ENCODE results near the gene SAFB.
"Not testable (repeated sequence)": the region's sequence is repeated elsewhere in the genome, so short reads cannot be mapped to it uniquely, and the experiment has no call there.

The SAFB gene

DNA sequence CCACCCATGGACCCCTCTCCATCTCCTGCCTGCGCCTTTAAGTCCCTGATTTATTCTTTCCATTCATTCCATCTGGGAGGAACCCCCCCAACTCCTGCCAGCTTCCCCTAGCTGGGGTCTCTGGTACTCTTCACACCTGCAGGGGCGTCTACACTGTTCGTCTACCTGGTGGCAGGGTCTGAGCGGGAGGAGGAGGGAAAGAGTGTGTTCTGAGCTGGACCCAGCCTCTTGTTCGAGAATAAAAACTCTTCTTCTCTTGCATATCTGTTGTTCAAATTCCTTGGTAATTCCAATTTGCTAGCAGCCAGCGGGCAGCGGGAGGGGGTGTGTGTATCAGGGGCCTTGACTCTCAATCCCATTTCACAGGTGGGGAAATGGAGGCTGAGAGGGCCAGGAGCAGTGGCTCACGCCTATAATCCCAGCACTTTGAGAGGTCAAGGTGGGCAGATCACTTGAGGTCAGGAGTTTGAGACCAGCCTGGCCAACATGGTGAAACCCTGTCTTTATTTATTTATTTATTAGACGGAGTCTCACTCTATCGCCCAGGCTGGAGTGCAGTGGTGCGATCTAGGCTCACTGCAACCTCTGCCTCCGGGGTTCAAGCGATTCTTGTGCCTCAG, 65.5 kb downstream of the SAFB start:
- FAIRE-seq, result not testable (repeated sequence)

DNA sequence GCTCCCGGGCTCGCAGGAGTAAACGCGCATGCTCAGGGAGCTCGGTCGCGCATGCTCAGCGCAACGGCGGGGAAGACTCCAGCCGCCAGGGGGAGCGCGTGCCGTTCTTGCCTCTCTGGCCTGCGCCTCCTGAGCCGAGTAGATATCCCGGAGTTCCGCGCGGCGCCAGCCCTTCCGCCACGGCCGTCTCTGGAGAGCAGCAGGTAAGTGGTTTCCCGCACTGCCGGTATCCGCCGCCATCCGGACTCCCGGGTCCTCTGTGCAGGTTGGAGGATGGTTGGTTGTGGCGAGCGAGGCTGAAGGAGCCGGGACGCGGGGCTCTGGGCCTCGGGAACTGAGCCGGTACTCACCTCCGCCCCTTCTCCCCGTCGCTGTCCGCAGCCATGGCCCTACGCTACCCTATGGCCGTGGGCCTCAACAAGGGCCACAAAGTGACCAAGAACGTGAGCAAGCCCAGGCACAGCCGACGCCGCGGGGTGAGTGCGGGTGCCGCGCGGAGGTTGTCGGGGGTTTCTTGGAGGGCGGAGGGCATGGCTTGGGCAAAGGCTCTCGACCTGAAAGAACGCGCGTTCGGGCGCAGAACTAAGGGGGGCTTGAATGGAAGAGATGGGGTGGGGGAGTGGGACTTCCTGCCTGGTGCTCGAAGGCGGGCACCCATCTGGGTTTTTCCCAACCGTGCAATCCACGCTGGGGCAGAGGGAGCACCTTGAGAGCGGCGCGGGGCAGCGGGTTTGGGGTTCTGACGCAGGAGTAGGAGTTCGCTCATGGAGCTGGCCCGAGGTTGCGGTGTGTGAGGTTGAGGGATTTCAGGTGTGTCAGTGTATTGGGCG, 67.5 kb downstream of the SAFB start, which contains the start of gene RPL36:
Gene RPL36, plus strand, starts transcription at position 171 of the 830 bp plus-strand sequence. Its CDS starts 213 bp downstream, at position 384.
- FAIRE-seq, result peak; percentile 41

DNA sequence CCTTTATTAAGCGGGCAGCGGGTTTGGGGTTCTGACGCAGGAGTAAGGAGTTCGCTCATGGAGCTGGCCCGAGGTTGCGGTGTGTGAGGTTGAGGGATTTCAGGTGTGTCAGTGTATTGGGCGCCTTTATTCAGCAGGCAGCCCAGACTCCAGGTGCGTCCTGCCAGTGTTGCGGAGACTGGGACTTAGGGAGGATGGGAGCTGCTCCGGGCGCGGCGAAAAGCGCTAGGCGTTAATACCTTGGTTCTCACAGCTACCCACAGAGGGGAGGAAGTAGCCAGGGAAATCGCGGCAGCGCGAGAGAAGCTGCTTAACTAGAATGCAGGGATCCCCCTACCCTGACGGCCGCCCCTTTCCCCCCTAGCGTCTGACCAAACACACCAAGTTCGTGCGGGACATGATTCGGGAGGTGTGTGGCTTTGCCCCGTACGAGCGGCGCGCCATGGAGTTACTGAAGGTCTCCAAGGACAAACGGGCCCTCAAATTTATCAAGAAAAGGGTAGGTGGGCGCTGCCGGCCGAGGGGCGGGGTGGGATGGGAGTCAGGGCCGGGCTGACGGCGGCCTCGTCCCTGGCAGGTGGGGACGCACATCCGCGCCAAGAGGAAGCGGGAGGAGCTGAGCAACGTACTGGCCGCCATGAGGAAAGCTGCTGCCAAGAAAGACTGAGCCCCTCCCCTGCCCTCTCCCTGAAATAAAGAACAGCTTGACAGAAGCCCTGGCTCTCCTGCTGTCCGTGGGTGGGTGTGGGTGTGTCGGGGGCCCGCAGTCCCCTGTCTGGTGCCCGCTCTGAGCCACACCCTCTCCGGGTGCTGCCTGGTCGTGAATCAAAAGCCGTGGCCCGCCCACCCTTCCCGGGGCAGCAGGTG, 68.3 kb downstream of the SAFB start:
- no peak for FAIRE-seq

DNA sequence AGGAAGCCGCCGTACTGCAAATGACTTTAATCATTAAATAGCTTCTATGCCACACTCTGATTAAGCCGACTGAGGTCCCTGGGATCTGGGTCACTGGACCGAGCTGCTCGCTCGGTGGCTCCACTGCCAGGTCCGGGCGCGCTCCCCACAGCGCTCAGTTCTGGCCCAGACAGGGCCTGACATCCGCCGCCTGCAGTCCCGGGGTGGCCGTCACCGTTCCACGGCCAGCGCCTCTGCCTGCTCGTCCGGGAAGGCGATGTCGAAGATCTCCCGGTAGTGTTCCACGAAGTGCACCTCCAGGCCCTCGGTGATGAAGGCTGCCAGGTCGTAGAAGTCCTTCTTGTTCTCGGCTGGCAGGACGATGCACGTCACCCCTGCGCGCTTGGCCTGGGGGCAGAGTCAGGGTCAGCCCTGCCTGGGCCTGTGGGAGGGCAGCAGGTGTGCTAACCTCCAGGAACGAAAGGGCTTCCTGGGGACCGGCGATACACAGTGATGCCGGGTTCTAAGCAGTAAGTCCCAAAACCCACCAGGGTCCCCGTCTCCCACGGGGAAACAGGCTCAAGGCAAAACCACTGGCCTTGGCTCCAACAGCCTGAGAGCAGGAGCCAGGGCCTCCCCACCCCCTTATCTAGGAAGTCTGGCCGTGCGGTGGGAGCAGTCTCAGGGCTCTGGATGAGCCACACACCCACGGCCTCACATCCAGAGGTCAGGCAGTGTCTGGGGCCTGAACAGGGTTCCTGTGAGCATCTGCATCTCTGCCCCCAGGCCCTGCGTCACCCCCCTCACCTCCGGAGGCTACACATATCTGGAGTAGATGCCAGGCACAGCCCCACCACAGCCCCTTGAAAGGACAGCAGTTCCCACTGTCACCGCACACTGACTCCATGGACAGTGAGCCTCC, 69.2 kb downstream of the SAFB start:
- no peak for FAIRE-seq

DNA sequence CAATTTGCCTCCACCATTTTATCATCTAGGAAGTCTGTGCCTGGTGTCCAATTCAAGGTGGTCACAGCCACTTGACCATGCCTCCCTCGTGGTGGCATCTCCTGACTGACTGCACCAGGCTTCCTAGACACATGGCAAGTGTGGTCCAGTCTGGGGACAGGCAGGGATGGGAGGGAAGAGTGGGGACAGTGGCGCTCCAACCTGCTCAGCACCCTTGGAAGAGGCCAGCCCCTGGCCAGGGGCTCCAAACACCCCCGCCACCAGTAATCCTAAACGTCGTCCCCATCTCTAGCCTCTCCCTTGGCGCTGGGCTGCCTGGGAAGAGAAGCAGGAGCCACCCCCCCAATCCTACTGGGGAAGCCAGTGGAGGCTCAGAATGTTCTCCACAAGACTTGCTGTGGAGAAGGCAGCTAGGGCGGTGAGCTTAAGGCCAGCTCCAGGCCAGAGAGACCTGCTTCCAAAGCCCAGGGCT, 69.9 kb downstream of the SAFB start:
- FAIRE-seq, result no peak

DNA sequence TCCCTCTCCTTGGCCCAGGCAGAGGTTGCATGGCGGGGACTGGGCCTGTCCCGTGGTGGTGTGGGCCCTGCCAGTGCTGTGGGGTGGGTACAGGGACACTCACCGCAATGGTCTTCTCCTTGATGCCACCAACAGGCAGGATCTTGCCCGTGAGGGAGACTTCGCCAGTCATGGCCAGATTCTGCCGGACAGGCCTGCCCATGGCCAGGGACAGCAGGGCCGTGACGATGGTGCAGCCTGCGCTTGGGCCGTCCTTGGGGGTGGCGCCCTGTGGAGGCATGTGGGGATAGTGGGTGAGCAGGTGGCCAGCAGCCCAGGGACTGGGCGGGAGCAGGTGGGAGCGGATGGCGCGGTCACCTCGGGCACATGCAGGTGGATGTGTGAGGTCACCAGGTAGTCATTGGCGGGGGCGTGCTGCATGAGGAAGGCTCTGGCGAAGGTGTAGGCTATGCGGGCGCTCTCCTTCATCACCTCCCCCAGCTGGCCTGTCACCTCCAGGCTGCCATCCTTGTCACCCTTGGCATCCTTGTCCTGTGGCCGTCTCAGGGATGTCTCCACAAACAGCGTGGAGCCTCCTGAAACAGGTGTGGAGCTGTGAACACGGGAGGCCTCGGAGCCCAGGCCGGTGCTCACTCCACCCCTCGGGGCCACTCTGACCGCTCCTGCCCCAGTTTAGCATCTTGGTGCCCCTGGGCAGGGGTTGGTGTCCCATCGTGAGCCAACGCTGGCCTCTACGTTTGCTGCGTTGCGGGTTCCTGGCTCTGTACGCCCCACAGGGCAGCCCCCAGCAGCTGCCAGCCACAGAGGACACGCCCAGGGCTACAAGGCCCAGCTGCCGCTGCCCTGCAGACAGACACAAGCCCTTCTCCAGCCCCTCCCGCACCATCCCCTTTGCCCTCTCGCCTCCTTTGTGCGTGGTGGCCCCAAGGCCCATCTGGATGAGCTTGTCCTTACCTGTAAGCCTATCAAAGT, 70.6 kb downstream of the SAFB start:
- FAIRE-seq, result no peak

DNA sequence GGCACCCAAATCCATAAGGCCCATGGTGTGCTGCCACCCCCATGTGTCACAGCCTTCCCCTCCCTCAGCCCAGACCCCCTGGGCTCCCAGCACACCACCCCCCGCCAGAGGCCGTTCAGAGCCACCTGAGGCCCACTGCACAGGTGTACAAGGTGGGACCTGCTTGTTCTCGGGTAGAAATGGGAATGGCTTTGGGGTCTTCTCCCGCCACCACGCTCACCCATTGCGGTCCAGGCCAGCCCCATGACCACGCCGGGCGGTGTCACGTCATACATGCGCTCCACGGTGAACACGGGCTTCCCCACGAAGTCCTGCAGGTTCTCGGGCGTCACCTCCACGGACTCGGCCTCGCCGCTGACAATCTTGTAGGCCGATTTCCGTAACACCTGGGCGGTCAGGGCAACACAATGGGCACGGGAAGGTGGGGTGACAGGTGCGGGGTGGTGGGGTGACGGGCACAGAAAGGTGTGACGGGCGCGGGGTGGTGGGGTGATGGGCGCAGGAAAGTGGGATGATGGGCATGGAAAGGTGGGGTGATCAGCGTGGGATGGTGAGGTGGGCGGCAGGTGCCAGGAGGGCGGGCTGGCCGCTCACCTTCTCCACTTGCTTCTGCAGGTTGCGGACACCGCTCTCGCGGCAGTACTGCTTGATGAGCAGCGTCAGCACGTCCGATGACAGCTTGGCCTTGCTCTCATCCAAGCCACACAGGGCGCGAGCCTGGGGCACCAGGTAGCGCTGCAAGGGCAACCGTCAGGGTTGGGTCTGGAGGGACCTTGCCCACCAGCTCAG, 71.5 kb downstream of the SAFB start:
- FAIRE-seq, result no peak

DNA sequence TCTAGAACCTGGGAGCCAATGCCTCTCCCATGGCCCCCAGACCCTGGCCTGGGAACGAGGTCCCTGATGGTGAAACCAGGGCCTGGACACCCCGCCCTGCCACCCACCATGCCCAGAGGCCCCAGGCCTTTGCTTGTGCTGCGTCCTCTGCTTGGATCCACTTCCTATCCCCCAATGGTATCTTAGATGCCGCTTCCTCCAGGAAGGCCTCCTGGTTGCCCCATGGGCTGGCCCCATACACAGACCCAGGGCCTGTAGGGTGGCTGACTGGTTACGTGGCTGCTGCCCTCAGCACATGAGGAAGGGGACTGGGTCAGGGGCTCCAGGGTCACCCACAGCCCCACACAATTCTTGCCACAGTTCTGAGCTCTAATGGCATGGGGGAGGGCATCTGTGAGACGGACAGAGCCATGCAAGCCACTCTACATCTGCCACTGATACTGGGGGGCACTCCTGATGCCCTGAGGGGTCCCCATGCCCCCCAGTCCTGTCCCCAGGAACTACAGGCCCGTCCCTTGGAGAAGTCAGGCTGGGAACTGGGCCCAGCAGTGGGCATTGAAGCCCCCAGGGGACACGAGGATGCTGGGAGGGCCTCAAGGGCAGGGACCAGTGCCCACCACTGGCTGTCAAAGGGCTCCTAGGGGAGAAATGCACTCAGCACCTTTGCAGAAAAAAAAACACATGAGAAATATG, 72.2 kb downstream of the SAFB start:
- no peak for FAIRE-seq

DNA sequence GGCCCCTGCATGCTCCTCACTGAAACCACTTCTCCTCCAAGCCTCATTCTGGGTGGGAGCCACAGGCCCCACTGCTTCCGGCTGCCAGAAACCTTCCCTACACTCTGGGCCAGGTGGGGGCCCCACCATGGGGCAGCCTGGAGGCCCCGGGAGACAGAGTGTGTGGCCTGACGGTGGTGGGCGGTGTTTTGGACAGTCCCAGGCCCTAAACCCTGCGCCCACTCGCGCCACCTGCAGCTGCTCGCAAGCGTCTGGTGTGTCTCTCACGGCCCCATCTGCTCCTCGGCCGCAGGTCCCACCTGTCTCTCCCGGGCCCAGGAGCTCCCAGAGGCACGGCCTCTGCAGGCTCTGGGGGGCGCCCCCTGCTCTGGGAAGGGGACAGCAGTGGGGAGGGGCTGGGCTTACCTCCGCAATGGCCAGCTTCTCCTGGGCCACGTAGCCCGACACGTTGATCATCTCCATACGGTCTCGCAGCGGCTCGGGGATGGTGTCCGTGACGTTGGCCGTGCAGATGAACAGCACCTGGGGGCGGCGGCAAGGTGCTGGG, 72.8 kb downstream of the SAFB start:
- FAIRE-seq, result no peak

DNA sequence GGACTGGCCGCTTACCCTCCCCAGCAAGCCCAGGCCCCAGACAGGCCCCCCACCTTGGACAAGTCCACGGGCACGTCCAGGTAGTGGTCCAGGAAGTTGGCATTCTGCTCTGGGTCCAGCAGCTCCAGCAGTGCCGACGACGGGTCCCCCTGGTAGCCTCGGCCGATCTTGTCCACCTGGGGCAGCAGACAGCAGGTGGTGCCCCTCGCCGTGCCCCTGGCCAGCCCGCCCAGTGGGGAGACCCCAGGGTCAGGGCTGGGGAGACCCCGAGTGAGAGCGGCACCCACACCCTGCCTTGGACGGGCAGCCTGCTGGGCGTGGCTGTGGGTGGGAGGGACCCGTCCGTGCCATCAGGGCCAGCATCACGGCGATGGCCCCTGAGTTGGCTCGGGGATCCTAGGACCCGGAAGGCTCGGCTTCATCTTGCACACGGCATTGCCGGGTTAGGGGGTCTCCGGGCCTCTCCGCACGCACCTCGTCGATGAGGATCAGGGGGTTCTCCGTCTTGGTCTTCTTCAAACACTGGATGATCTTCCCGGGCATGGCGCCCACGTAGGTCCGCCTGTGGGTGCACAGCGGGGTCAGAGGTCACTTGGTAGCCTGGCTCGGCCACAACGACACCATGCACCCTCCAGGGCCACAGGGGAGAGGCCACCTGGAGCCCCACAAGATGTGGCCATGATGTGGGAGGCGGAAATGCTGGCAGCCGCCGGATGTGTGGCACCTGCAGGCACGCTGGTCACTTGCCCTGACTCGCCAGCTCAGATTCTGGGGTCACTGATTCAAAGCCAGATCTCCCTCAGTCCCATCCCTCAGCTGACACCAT, 73.5 kb downstream of the SAFB start:
- FAIRE-seq, result no peak

DNA sequence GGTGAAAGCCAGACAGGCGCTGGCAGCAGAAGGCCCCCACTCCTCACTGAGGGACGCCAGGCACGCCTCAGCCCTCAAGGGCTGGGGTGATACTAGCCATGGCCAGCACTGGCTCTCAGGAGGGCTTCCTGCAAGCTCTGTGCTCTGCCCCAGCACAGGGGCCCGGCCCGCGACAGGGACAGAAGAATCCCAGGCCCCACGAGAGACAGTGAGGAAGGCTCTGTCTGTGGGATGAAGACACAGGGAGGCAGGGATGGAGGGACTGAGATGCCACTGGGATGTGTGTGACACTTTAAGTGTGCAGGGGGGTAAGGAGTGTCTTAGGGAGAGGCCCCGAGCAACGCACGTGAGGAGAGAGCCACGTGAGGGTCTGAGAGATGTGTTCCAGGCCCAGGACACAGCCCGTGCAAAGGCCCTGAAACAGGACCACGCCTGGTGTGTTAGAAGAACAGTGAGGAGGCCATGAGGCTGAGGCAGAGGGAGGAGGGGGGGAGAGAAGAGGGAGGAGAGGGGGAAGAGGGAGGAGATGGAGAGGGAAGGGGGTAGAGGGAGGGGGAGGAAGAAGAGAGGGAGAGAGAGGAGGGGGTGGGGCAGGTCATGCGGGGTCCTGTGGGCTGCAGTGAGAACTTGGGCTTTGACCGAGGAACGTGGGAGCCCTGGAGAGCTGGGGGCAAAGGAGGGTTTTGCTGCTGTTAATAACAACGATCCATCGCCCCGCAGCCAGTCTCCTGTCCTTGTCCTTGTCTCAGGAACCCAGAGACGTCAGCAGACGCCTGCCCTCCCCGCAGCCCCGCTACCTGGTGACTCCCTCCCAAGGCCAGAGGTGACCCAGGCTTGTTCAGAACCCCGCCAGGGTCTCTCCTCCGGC, 74.4 kb downstream of the SAFB start:
- no peak for FAIRE-seq

DNA sequence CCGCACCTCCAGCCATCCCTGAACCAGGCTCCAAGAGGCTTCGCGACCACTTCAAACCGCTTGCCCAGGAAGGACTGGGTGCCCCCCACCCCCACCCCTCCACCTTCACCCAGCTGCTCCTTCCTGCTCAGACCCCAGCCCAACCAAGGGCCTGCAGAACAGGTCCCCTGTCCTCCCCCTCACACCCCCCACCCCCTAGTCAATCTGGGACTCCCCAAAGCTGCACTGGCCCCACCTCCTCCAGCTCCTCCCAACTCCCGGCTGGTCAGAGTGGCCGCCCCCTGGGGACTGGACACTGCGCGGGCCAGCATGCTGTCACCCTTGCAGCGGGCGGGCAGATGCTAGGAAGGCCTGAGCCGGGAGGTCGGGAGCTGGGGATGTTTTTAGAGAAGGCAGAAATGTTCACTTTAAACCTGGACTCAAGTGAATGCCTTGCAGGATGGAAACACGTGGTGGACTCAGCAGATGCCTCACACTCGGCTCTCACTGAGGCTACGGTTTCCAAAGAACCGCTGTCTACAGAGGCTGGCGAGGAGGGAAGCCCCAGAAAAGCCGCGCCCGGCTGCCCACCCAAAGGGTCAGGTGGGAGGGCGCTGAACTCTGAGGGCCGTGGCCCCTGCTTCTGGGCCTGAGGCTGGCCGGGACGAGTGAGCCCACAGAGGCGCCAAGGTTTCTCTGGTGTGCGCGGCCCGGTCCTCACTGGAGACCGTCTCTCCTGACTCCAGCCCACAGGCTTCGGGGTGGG, 75.2 kb downstream of the SAFB start:
- FAIRE-seq, result no peak

DNA sequence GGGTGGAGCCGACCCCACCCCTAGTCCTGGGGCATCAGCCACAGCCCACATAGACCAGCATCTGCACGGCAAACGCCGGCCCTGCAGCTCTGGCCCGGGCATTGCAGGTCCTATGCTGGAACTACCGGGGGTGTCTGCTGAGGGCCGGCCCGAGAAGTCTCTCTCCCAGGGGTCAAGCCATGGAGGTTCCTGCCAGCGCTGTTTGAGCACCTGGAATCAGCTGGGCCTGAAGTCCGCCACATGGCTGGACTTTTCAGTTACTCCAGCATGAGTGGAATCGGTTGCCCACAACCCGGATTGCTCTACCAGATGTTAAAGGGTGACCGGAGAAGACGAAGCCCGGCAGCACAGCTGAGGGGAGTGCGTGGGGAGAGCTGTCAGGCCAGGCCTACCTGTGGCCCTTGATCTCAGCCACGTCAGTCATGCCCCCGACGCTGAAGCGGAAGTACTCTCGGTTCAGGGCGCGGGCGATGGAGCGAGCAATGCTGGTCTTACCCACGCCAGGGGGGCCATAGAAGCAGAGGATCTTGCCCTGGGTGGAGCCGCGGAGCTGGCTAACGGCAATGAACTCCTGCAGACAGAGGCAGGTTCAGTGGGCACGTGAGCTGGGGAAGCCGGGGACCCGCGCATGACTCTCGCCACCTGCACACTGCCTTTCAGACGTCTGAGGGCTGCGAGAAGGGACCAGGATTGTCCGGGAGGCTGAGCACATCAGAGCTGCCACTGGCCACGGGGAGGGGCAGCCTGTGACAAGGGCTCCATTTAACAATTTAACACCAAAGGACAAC, 75.9 kb downstream of the SAFB start:
- FAIRE-seq, result no peak

DNA sequence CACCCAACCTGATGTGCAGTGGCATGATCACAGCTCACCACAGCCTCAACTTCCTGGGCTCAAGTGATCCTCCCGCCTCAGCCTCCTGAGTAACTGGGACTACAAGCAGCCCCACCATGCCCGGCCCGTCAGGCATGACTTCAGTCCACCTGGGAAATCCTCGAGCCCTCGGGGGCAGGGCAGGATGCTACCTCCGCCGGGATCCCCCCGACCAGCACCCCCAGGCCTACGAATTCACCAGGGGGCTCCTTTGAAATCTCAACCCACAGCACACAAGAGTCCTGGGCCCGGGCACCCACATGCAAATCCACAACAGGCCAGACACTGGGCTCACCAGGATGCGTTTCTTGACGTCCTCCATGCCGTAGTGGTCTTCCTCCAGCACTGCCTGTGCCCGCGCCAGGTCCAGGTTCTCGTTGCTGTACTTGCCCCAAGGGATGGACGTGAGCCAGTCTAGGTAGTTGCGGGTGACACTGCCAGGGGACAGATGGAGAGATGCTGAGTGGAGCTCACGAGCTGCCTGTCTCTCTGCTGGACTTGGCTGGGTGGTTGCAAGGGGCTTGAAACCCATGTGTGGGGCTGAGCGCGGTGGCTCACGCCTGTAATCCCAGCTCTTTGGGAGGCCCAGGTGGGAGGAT, 77.7 kb downstream of the SAFB start:
- FAIRE-seq, result no peak

DNA sequence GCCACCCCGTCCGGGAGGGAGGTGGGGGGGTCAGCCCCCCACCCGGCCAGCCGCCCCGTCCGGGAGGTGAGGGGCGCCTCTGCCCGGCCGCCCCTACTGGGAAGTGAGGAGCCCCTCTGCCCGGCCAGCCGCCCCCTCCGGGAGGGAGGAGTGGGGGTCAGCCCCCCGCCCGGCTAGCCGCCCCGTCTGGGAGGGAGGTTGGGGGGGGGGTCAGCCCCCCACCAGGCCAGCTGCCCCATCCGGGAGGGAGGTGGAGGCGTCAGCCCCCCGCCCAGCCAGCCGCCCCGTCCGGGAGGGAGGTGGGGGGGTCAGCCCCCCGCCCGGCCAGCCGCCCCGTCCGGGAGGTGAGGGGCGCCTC, 79.1 kb downstream of the SAFB start:
- not testable (repeated sequence) for FAIRE-seq
